ENCODE results near the gene CCNB1. TPM values are rescaled to one million over a fixed set of nuclear protein-coding genes. Genes with fewer than 3 reads are reported as not detected.

CCNB1 gene
- 22.0 and 96.2 TPM in 2 replicates for total RNA-seq

DNA sequence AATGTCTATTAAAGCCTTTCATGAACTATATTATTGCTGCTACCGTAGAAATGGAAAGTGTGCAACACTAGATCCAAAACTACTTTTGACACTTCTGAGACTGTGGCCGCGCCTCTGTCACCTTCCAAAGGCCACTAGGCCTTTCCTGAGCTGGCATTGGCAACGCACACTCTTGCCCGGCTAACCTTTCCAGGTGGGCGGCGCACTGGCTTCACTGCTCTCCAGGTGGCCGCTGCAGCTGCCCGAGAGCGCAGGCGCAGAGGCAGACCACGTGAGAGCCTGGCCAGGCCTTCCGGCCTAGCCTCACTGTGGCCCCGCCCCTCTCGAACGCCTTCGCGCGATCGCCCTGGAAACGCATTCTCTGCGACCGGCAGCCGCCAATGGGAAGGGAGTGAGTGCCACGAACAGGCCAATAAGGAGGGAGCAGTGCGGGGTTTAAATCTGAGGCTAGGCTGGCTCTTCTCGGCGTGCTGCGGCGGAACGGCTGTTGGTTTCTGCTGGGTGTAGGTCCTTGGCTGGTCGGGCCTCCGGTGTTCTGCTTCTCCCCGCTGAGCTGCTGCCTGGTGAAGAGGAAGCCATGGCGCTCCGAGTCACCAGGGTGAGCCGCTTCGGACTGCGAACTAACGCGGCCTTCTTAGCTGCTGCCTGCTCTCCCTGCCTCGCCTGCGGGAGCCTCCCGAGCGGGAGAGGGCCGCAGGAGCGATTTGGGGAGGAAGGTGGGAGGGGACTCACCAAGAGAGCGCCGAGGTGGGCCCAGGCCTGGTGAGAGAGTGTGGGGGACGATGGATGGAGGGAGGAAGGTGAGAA is at the start of gene CCNB1:
Gene CCNB1 (plus strand): TSS at position 465 of the 807 bp plus-strand sequence. CDS start 113 bp downstream, at position 578.

DNA sequence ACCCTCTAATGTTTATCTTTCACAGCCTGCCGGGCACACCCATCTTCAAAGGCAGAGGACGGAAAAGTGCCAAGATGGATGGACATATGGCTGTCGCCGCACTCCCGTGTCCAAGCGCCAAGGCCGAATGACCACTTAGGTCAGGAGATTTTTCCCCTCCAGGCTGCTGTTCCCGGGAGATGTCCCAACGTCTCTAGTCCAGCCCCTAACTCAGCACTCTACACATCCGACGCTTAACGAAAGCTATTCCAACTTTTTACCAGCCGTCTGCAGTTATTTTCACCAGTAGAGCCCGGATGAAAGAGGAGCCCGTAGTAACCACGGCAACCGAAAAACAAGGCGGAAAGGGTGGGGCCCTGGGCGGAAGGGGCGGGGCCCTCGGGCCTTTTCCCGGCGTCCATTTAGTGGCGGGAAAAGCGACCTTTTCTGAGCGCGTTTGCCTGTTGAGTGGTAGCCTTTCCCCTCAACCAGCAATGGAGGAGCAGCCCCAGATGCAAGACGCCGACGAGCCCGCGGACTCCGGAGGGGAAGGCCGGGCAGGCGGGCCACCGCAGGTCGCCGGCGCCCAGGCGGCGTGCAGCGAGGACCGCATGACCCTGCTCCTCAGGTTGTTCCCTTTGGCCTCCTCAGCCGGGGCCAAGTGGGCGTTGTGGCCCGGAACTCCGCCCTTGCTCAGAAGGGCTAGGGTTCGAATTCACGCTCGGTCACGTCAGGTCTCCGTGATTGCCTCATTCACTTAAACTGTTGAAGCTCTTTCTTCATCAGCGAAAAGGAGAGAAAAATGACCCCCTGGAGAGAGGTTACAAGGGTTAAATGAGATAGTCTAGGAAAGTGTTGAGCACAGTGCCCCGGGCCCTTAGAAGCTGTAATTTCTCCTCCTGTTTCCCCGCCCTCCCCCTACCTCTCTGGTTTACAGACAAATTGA is 22.5 kb downstream of the CCNB1 start, which contains the start of gene CENPH:
Gene CENPH (plus strand): TSS at position 422 of the 925 bp plus-strand sequence. CDS start 52 bp downstream, at position 474.

Other genes starting within 250 kb of the CCNB1 start
- gene SLC30A5, start 73.1 kb upstream of the CCNB1 start, total RNA-seq, result 70.1 and 87.3 TPM in 2 replicates
- 3.6 and 10.7 TPM in 2 replicates for gene CENPH, start 22.4 kb downstream of the CCNB1 start, total RNA-seq
- gene CDK7, start 67.7 kb downstream of the CCNB1 start, total RNA-seq, result 60.0 and 66.8 TPM in 2 replicates
- gene CCDC125, start 165.7 kb downstream of the CCNB1 start, total RNA-seq, result 4.5 and 6.0 TPM in 2 replicates
- gene AK6, start 202.4 kb downstream of the CCNB1 start, total RNA-seq, result 35.3 and 59.0 TPM in 2 replicates
- gene TAF9, start 202.4 kb downstream of the CCNB1 start, total RNA-seq, result 52.9 and 66.5 TPM in 2 replicates
- 17.8 and 19.7 TPM in 2 replicates for gene RAD17, start 202.7 kb downstream of the CCNB1 start, total RNA-seq
- gene MARVELD2, start 248.0 kb downstream of the CCNB1 start, total RNA-seq, result 0.30 and 1.3 TPM in 2 replicates

Measured in smooth muscle cell of the umbilical artery (primary cell).